GM18861 (cell line): ENCODE data around the gene CLEC18A.
"Not testable (repeated sequence)": the region's sequence is repeated elsewhere in the genome, so short reads cannot be mapped to it uniquely, and the experiment has no call there.

ENCODE experiments used
- ATAC-seq: cut with Tn5 transposase; IDR thresholded peaks from one replicate; pipeline ENCODE4 v1.9.1; 2021; ENCODE audit not compliant: unreplicated experiment

The CLEC18A gene

GRCh38 chr16:69950411-69950810, 723 bp upstream of the CLEC18A start:
- ATAC-seq = not testable (repeated sequence)

- not testable (repeated sequence) for ATAC-seq
Observed at GRCh38 chr16:69951672-69952031, 518 bp downstream of the CLEC18A start.

- ATAC-seq = not testable (repeated sequence)
Observed at GRCh38 chr16:69952116-69952515, 982 bp downstream of the CLEC18A start.

DNA sequence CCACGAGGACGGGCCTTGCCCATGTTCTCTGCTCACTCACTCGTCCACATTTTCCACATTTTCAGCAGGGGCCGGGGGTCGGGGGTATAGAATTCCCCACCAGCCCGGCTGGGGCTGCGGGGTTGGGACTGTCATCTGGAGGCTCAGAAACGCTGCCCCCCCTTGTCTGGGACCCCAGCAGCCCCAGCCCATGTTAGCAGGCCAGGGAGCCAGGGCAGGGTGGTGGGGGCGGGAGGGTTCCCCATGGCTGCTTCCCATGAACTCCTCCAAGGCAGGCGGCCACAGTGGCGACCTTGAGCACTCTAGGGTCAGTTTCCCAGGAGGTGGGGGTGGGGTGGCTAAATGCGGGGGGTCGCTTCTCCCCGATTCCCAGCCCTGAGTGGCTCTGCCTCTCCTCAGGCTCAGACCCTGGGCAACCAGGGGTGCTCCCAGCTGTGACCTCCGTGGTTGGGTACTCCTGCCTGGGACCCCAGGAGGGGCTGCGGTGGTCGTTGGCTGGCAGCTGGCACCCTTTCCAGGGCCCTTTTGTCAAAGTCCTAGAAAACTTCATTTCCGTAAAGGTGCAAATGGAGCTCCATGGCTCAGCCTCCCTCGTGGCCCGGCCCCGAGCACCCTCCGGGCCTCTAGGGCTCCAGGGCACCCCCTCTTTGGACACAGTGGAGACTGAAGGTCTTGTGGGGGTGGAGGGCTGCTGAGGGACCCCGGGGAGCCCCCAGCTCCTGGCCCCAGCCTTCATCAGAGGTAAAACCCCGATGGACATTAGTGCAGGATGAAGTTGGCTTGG, 1.6 kb downstream of the CLEC18A start:
- not testable (repeated sequence) for ATAC-seq

- ATAC-seq = not testable (repeated sequence)
Observed at GRCh38 chr16:69954241-69954640, 3.1 kb downstream of the CLEC18A start.

- ATAC-seq = not testable (repeated sequence)
Observed at GRCh38 chr16:69963312-69963711, 12.2 kb downstream of the CLEC18A start.

DNA sequence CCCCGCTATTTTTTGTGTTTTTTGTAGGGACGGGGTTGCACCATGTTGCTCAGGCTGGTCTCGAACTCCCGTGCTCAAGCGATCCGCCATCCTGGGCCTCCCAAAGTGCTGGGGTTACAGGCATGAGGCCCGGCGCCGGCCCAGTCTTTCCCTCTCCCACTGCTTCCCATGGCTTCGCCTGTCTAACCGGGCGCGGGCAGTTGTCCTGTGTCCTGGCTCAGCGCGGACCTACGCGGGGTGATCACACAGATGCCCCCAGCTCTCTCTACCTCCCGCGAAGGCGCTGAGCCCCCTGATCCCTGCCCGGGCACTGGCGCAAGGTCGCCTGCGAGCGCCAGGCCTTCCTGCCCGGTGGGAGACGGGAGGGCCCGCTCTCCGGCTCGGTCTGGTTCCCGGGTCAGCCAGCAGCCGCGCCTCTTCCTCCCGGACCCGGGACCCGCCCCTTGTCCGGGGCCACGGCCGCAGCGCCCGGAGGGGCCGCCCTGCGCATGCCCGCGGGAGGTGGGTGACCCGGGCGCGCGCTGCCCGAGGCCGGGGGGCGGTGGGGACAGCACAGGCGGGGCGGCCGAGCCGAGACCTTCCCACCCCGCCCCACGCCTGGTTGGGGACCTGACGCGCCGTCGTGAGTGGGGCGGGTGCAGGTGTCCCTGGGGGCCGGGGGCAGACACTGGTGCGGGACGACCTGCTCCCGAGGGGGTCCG, 14.0 kb downstream of the CLEC18A start:
- not testable (repeated sequence) for ATAC-seq

GRCh38 chr16:69965661-69966054, 14.5 kb downstream of the CLEC18A start:
- not testable (repeated sequence) for ATAC-seq

- ATAC-seq = not testable (repeated sequence)
Observed at GRCh38 chr16:69967688-69968087, 16.6 kb downstream of the CLEC18A start.

GRCh38 chr16:69968125-69968524, 17.0 kb downstream of the CLEC18A start:
- ATAC-seq = not testable (repeated sequence)

- ATAC-seq = not testable (repeated sequence)
Observed at GRCh38 chr16:69969657-69970056, 18.5 kb downstream of the CLEC18A start.

- ATAC-seq = not testable (repeated sequence)
Observed at GRCh38 chr16:69972120-69972519, 21.0 kb downstream of the CLEC18A start.

DNA sequence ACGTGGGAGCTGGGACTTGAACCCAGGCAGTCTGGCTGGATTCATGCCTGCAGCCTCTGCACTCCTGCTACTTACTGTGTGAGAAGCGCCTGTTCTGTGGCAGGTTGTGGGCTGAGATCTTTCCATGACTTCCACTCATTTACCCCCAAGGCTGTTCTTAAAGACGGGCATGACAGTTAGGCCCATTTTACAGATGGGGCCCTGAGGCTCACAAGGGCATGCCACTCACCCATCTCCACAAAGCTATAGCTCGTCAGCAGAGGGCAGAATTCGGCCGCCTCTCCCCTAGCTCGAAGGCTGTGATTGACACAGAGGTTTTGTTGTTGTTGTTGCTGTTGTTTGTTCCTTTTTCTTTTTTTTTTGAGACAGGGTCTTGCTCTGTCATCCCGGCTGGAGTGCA, 21.8 kb downstream of the CLEC18A start:
- not testable (repeated sequence) for ATAC-seq

DNA sequence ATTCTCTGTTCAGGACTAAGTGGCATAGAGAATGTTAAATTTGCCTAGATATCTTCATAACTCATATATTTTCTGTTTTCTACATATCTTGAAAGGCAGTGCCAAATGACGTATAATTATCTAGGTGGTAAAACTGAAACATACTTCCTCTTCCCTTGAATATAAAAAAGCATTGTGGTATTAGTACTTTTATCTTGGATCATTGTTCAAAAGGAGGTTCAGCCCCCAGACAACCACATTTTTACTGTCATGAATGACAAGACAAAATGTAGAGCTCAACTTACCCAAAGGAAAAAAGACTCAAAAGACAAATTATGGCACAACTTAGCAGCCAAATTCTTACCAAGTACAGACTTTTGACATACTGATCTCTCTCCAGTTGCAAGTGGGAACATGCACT, 34.1 kb downstream of the CLEC18A start:
- ATAC-seq = not testable (repeated sequence)

DNA sequence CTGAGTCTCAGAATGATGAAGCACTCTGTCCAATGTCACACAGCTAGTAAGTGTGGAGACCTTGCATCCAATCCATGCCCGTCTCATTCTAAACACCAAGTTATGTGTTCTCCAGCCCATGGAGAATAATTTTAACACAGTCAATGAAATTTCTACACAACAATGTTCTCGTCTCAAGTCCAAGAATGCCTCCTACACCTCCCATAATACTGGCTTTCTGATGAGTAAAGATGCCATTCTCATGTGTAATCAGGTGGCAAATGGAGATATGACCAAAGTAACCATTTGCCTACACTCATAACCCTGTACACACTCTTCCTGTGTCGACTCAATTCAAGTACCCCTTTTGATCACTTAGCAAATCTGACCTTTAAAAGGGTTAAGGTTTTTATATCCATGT, 46.8 kb downstream of the CLEC18A start:
- ATAC-seq = not testable (repeated sequence)

DNA sequence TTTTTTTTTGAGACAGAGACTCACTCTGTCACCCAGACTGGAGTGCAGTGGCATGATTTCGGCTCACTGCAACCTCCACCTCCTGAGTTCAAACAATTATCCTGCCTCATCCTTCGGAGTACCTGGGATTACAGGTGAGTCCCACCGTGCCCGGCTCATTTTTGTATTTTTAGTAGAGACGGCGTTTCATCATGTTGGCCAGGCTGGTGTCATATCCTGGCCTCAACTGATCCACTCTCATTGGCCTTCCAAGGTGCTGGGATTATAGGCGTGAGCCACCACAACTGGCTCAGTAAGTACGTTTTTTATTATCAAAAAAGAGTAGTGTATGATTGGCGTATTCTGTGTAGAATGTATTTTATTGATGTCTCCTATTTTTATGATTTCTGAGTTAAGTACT, 48.7 kb downstream of the CLEC18A start:
- not testable (repeated sequence) for ATAC-seq

- not testable (repeated sequence) for ATAC-seq
Observed at GRCh38 chr16:70003511-70003910, 52.4 kb downstream of the CLEC18A start.

GRCh38 chr16:70008604-70009003, 57.5 kb downstream of the CLEC18A start:
- not testable (repeated sequence) for ATAC-seq

DNA sequence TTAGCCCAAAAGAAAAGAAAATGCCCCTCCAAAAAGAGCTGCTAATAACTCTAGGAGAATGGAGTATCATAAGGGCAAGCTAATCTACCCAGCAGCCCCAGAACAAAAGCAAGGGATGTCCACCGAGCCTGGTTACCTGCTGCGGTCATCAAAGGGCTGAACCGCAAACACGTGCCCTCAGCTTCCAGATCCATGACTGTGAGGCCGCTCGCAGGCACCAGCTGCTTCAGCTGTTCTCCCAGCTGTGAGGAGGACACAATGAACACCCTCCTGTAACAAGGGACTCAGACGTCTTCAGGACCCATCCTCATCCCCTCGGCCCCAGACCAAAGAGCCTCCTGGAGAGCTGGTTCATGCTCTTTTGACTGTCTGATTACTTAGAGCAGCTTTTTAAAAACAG, 59.5 kb downstream of the CLEC18A start:
- ATAC-seq = not testable (repeated sequence)

- ATAC-seq = not testable (repeated sequence)
Observed at GRCh38 chr16:70011120-70011519, 60.0 kb downstream of the CLEC18A start.

DNA sequence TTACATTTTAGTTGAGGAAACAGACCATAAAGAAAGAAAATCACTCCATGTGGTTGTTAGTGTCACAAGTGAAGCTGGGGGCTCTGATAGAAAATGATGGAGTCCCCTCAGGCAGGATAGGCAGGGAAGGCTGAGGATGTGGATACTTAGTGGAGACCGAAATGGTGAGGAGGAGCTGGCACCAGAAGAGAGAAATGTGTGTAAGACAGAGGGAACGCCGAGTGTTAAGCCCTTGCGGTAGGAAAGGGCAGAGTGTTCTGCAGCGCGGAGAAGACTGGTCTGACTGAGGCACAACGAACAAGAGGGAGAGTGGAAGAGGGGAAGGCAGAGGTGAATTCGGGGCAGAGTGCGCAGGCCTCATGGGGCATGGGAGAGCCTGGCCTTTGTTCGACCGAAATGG, 61.2 kb downstream of the CLEC18A start:
- not testable (repeated sequence) for ATAC-seq

DNA sequence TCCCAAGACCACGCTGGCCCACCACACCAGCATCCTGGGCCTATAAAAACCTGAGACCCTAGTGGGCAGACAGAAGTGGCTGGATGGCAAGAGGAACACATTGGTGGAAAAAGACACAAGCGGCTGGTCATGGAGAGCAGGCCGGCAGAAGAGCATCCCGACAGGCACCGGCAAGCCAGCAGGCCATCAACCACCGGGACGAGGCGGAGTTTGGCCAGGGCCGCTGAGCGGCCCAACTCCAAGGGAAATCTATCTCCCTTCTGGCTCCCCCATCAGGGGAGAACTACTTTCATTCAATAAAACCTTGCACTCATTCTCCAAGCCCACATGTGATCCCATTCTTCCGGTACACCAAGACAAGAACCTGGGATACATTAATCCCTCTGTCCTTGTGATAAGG, 61.8 kb downstream of the CLEC18A start:
- ATAC-seq = not testable (repeated sequence)
